Kidney (tissue), 14 donors: ENCODE results near the gene SBNO2. TPM values are rescaled to one million over a fixed set of nuclear protein-coding genes. Genes with fewer than 3 reads are reported as not detected.
A peak's percentile ranks its signal among the peaks of the same experiment; 100 is the strongest.

Experiments used
- DNase-seq, 5 donors: peaks; one replicate each; pipeline ENCODE4 v3.0.0-alpha.2; 2013 to 2020
- FAIRE-seq: peaks from 2 replicates; lab custom pipeline; 2012; peaks lifted over from hg19 to GRCh38; lab: Jason Lieb, UNC
- H3K27ac ChIP-seq, 2 donors: one replicate each; pipeline ENCODE4 v1.7.0; 2013; ENCODE audit warnings: low read depth in 2 of 2, low read length in 2 of 2, inconsistent platforms in 1 of 2
- H3K27me3 ChIP-seq: one replicate; pipeline ENCODE4 v1.7.1; 2013; ENCODE audit warnings: low read length, inconsistent platforms; ENCODE audit not compliant: control insufficient read depth, insufficient read depth
- H3K36me3 ChIP-seq, 3 donors: one replicate each; pipeline versions ENCODE4 v1.7.0 to v1.7.1; 2013; ENCODE audit warnings: low read length in 3 of 3, control low read depth in 1 of 3, inconsistent platforms in 1 of 3; ENCODE audit not compliant: insufficient read depth in 3 of 3, control insufficient read depth in 2 of 3
- H3K4me1 ChIP-seq, 3 donors: one replicate each; pipeline versions ENCODE4 v1.7.0 to v1.7.1; 2013; ENCODE audit warnings: low read length in 3 of 3, inconsistent platforms in 1 of 3, low read depth in 1 of 3; ENCODE audit not compliant: control insufficient read depth in 2 of 3, insufficient read depth in 2 of 3
- H3K4me3 ChIP-seq, 3 donors: one replicate each; pipeline versions ENCODE4 v1.7.0 to v1.8.1; 2013; ENCODE audit warnings: low read length in 3 of 3, control low read depth in 1 of 3, inconsistent platforms in 1 of 3
- H3K9ac ChIP-seq, 3 donors: one replicate each; pipeline versions ENCODE4 v1.7.0 to v1.7.1; 2013; ENCODE audit warnings: low read length in 3 of 3, control low read depth in 1 of 3, inconsistent platforms in 1 of 3
- H3K9me3 ChIP-seq, 3 donors: one replicate each; pipeline versions ENCODE4 v1.7.0 to v1.7.1; 2013; ENCODE audit warnings: low read length in 3 of 3, control low read depth in 1 of 3, inconsistent platforms in 1 of 3; ENCODE audit not compliant: control insufficient read depth in 2 of 3, insufficient read depth in 1 of 3
- intact Hi-C: fragments of 100-400 bp; cut with DNase I; formaldehyde crosslinking; loops from one replicate; pipeline ENCODE4 v1.11.1; 2022
- polyA plus RNA-seq: library from polyadenylated mRNA; stranded (reverse); fragments of 350-450 nt; fragmentation: Illumina TruSeq; extraction: RNeasy Lipid Tissue Mini Kit (QIAGEN cat#74804); gene quantifications from one replicate; pipeline ENCODE4 v1.2.3, GENCODE V29; 2014; ENCODE audit warnings: low read depth, low replicate concordance; ENCODE audit not compliant: insufficient read depth
- total RNA-seq: library from RNA; stranded (reverse); fragmentation: NEBNext Ultra II Directional; extraction: Animal tissue kit (Norgen Biotek cat#: 25700); gene quantifications from one replicate; pipeline ENCODE4 v1.2.1, GENCODE V29; 2021
- TF ChIP-seq, protein P1 (sequence below): IDR thresholded peaks from 3 replicates; pipeline ENCODE4 v1.5.1; 2012; ENCODE audit warnings: mild to moderate bottlenecking, moderate library complexity, borderline replicate concordance; ENCODE audit not compliant: insufficient read depth; ENCODE audit errors: extremely low read depth
- donor health status: control.
- donor health status: control.
- donor health status: control.
- donor health status: control.
- donor health status: control.
- donor health status: DM: yes; HTN: yes; CAD: no.
- donor health status: Normal renal cell carcinoma (clear cell type).

SBNO2 gene
- total and polyA plus RNA-seq, 2 donors from 2014 or later = 12.2 to 156 TPM

- DNase-seq = peak in 1 of 5 donors; percentile 79
- TF ChIP-seq, protein P1, sequence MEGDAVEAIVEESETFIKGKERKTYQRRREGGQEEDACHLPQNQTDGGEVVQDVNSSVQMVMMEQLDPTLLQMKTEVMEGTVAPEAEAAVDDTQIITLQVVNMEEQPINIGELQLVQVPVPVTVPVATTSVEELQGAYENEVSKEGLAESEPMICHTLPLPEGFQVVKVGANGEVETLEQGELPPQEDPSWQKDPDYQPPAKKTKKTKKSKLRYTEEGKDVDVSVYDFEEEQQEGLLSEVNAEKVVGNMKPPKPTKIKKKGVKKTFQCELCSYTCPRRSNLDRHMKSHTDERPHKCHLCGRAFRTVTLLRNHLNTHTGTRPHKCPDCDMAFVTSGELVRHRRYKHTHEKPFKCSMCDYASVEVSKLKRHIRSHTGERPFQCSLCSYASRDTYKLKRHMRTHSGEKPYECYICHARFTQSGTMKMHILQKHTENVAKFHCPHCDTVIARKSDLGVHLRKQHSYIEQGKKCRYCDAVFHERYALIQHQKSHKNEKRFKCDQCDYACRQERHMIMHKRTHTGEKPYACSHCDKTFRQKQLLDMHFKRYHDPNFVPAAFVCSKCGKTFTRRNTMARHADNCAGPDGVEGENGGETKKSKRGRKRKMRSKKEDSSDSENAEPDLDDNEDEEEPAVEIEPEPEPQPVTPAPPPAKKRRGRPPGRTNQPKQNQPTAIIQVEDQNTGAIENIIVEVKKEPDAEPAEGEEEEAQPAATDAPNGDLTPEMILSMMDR = no peak
- intact Hi-C loops = loop anchor here (10.0 kb wide), 1 partner anchor 63 kb away; no protein-coding TSS in a partner anchor
Measured at GRCh38 chr19:1122021-1122971, 51.8 kb downstream of the SBNO2 start.

DNA sequence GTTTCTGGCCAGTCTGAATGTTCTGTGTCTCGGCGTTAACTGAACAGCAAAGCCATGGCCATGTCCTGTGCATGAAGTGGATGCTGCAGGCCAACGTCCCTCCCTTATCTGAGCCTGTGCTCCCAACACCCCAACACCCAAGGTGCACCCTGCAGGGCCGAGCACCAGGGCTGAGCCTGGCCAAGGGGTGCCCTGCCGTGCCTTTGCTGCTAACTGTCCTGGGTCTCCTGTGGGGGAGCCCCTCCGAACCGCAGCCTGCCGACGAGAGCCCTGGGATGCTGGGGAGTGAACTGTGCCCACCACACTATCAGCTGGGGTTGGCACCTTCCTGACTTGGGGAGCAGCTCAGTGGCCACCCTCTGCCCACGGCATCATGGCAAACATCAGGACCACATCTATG is 52.7 kb downstream of the SBNO2 start:
- Histone ChIP-seq H3K9ac (no peak overlapping the region), H3K4me1 (peaks cover 0 to 4% (median 0%) of the 10 kb centered on the region in 3 donors), H3K9me3 (no peaks in the 10 kb centered on the region), H3K27me3 (no peaks in the 10 kb centered on the region), H3K4me3 (no peak overlapping the region), H3K36me3 (peaks cover 0 to 42% (median 16%) of the 10 kb centered on the region in 3 donors), H3K27ac (no peak overlapping the region)
- FAIRE-seq (no peak), DNase-seq (no peak)
- intact Hi-C loops = loop anchor here (10.0 kb wide), 1 partner anchor 63 kb away; no protein-coding TSS in a partner anchor
- TF ChIP-seq, protein P1 = no peak

More at GRCh38 chr19:1122021-1122971, 51.8 kb downstream of the SBNO2 start:
- Histone ChIP-seq H3K36me3 (peaks cover 0 to 33% (median 14%) of the 10 kb centered on the region in 3 donors), H3K9ac (no peak overlapping the region), H3K9me3 (no peaks in the 10 kb centered on the region), H3K4me3 (no peak overlapping the region), H3K27ac (no peak overlapping the region), H3K27me3 (no peaks in the 10 kb centered on the region), H3K4me1 (peaks cover 0 to 4% (median 0%) of the 10 kb centered on the region in 3 donors)
- FAIRE-seq = no peak

- Histone ChIP-seq H3K36me3 (peaks cover 0 to 39% (median 17%) of the 10 kb centered on the region in 3 donors), H3K9me3 (no peaks in the 10 kb centered on the region), H3K27me3 (no peaks in the 10 kb centered on the region), H3K9ac (no peak overlapping the region), H3K4me3 (no peak overlapping the region), H3K27ac (no peak overlapping the region), H3K4me1 (peaks cover 0 to 4% (median 0%) of the 10 kb centered on the region in 3 donors)
- FAIRE-seq = no peak
- peak in 1 of 5 donors; percentile 77 for DNase-seq
- intact Hi-C loops = loop anchor here (10.0 kb wide), 1 partner anchor 65 kb away; no protein-coding TSS in a partner anchor
- TF ChIP-seq, protein P1 = no peak
Measured at GRCh38 chr19:1119475-1120217, 54.4 kb downstream of the SBNO2 start.
